H1 (cell line): Measurements from ENCODE around the gene MYH3. TPM values are rescaled to one million over a fixed set of nuclear protein-coding genes. Genes with fewer than 3 reads are reported as not detected.

Source experiments
- CTCF ChIA-PET: fragments of 300-600 bp; sonication (Branson Sonifier 250); formaldehyde crosslinking; loops from one replicate; lab custom pipeline; 2021; ENCODE audit not compliant: partially characterized antibody; lab: Charles Lee
- POLR2A ChIA-PET: fragments of 300-600 bp; sonication (Branson Sonifier 250); formaldehyde crosslinking; loops from one replicate; lab custom pipeline; 2021; ENCODE audit warnings: inconsistent platforms; ENCODE audit not compliant: partially characterized antibody; lab: Charles Lee
- DNase-seq, 2 experiments: peaks; one replicate each; pipeline versions ENCODE4 v3.0.0 to v3.0.0-alpha.2; 2010 to 2022; ENCODE audit warnings: low spot score in 2 of 2, low read depth in 1 of 2, mixed read lengths in 1 of 2
- FAIRE-seq: peaks from 2 replicates; lab custom pipeline; 2011; peaks lifted over from hg19 to GRCh38; lab: Jason Lieb, UNC
- H2AFZ ChIP-seq: 2 replicates; pipeline ENCODE4 v1.8.1; 2012; ENCODE audit warnings: low read length, inconsistent platforms
- H2AK5ac ChIP-seq: 2 replicates; pipeline ENCODE4 v1.6.1; 2013; ENCODE audit warnings: low read depth, low read length
- H2BK120ac ChIP-seq: replicated peaks from 2 replicates; pipeline ENCODE3; 2013; ENCODE audit warnings: low read depth, low read length, inconsistent platforms
- H2BK12ac ChIP-seq: 2 replicates; pipeline ENCODE4 v1.6.1; 2013; ENCODE audit warnings: low read depth, low read length
- H2BK15ac ChIP-seq: 2 replicates; pipeline ENCODE4 v1.6.1; 2013; ENCODE audit warnings: low read length
- H2BK20ac ChIP-seq: 2 replicates; pipeline ENCODE4 v1.6.1; 2013; ENCODE audit warnings: low read length
- H2BK5ac ChIP-seq: 2 replicates; pipeline ENCODE4 v1.6.1; 2013; ENCODE audit warnings: low read depth, low read length
- H3K14ac ChIP-seq: 2 replicates; pipeline ENCODE4 v1.6.1; 2013; ENCODE audit warnings: inconsistent platforms; ENCODE audit not compliant: insufficient read length
- H3K18ac ChIP-seq: 2 replicates; pipeline ENCODE4 v1.6.1; 2013; ENCODE audit warnings: low read length; ENCODE audit errors: extremely low read depth
- H3K23ac ChIP-seq: 2 replicates; pipeline ENCODE4 v1.6.1; 2013; ENCODE audit warnings: inconsistent platforms; ENCODE audit not compliant: insufficient read length
- H3K23me2 ChIP-seq: 2 replicates; pipeline ENCODE4 v1.6.1; 2013; ENCODE audit warnings: low read depth, low read length
- H3K27ac ChIP-seq: 2 replicates; pipeline ENCODE4 v1.6.1; 2011; ENCODE audit warnings: low read depth, low read length, inconsistent platforms
- H3K27me3 ChIP-seq, 4 experiments: replicated peaks in 1 of 4; 1 replicate in 1 of 4; 2 replicates in 3 of 4; pipeline versions ENCODE4 v1.6.1 to v1.8.1; 2011 to 2013; ENCODE audit warnings: low read length in 3 of 4, mild to moderate bottlenecking in 3 of 4, inconsistent platforms in 2 of 4, mixed read lengths in 2 of 4, moderate library complexity in 1 of 4; ENCODE audit not compliant: control insufficient read depth in 3 of 4, insufficient read depth in 3 of 4; ENCODE audit errors: extremely low read depth in 1 of 4
- H3K36me3 ChIP-seq, 4 experiments: 2 replicates each; pipeline versions ENCODE4 v1.6.1 to v1.8.1; 2011 to 2013; ENCODE audit warnings: mild to moderate bottlenecking in 4 of 4, low read length in 3 of 4, moderate library complexity in 2 of 4, control low read depth in 1 of 4, inconsistent platforms in 1 of 4; ENCODE audit not compliant: insufficient read depth in 4 of 4, control insufficient read depth in 2 of 4
- H3K4ac ChIP-seq: replicated peaks from 2 replicates; pipeline ENCODE3; 2013; ENCODE audit warnings: low read length, low read depth, mixed read lengths, inconsistent platforms; ENCODE audit not compliant: insufficient read length
- H3K4me1 ChIP-seq, 4 experiments: replicated peaks in 1 of 4; 1 replicate in 1 of 4; 2 replicates in 3 of 4; pipeline versions ENCODE4 v1.6.1 to v1.8.1; 2011 to 2013; ENCODE audit warnings: low read length in 3 of 4, inconsistent platforms in 2 of 4, mixed read lengths in 1 of 4; ENCODE audit not compliant: insufficient read depth in 4 of 4, control insufficient read depth in 3 of 4
- H3K4me2 ChIP-seq, 2 experiments: 2 replicates each; pipeline versions ENCODE4 v1.6.1 to v1.8.1; 2011 to 2013; ENCODE audit warnings: low read depth in 2 of 2, low read length in 2 of 2, control low read depth in 1 of 2, inconsistent platforms in 1 of 2, mild to moderate bottlenecking in 1 of 2; ENCODE audit not compliant: insufficient read depth in 1 of 2
- H3K4me3 ChIP-seq, 4 experiments: fragments of 200-600, 300-600 bp in 1 of 4; sonication (generic), shearing (Covaris generic), sonication (Bioruptor Twin) in 1 of 4; 2 replicates each; pipeline versions ENCODE4 v1.5.1 to v1.8.1; 2011 to 2016; ENCODE audit warnings: low read length in 4 of 4, low read depth in 3 of 4, control low read depth in 2 of 4, inconsistent platforms in 2 of 4, mild to moderate bottlenecking in 2 of 4, mixed read lengths in 1 of 4, moderate library complexity in 1 of 4; ENCODE audit not compliant: insufficient read depth in 2 of 4; ENCODE audit errors: extremely low read depth in 1 of 4
- H3K56ac ChIP-seq: replicated peaks from 2 replicates; pipeline ENCODE3; 2013; ENCODE audit warnings: low read depth, mild to moderate bottlenecking, mixed read lengths, low read length, inconsistent platforms; ENCODE audit not compliant: insufficient read length
- H3K79me1 ChIP-seq: 2 replicates; pipeline ENCODE4 v1.6.1; 2013; ENCODE audit warnings: low read depth, low read length, control low read depth
- H3K79me2 ChIP-seq, 2 experiments: 2 replicates each; pipeline versions ENCODE4 v1.6.1 to v1.8.1; 2012 to 2013; ENCODE audit warnings: low read length in 2 of 2, mild to moderate bottlenecking in 2 of 2, inconsistent platforms in 1 of 2; ENCODE audit not compliant: insufficient read depth in 2 of 2, control insufficient read depth in 1 of 2
- H3K9ac ChIP-seq, 4 experiments: replicated peaks in 1 of 4; 1 replicate in 1 of 4; 2 replicates in 3 of 4; pipeline versions ENCODE4 v1.6.1 to v1.8.1; 2011 to 2013; ENCODE audit warnings: low read depth in 3 of 4, low read length in 3 of 4, control low read depth in 2 of 4, mild to moderate bottlenecking in 2 of 4, moderate library complexity in 2 of 4, inconsistent platforms in 1 of 4; ENCODE audit errors: extremely low read depth in 1 of 4
- H3K9me3 ChIP-seq, 2 experiments: 2 replicates each; pipeline versions ENCODE4 v1.6.1 to v1.8.1; 2012 to 2013; ENCODE audit warnings: mild to moderate bottlenecking in 2 of 2, moderate library complexity in 2 of 2, control low read depth in 1 of 2, inconsistent platforms in 1 of 2, low read depth in 1 of 2, low read length in 1 of 2, mixed read lengths in 1 of 2; ENCODE audit not compliant: insufficient read depth in 2 of 2
- H4K20me1 ChIP-seq, 2 experiments: replicated peaks in 1 of 2; 2 replicates each; pipeline versions ENCODE3 to v1.8.1; 2011 to 2013; ENCODE audit warnings: inconsistent platforms in 2 of 2, low read length in 2 of 2, mild to moderate bottlenecking in 1 of 2; ENCODE audit not compliant: insufficient read depth in 2 of 2, control insufficient read depth in 1 of 2
- H4K5ac ChIP-seq: 2 replicates; pipeline ENCODE4 v1.6.1; 2013; ENCODE audit warnings: low read length, low read depth, mixed read lengths, inconsistent platforms; ENCODE audit not compliant: insufficient read length
- H4K8ac ChIP-seq: 2 replicates; pipeline ENCODE4 v1.8.0; 2013; ENCODE audit warnings: mild to moderate bottlenecking, moderate library complexity, low read length, inconsistent platforms; ENCODE audit not compliant: insufficient read depth; ENCODE audit errors: extremely low read depth
- H4K91ac ChIP-seq: replicated peaks from 2 replicates; pipeline ENCODE3; 2013; ENCODE audit warnings: low read length, mixed read lengths, inconsistent platforms; ENCODE audit not compliant: insufficient read length
- BRCA1 ChIP-seq: IDR thresholded peaks from 2 replicates; pipeline ENCODE4 v1.6.1; 2012; ENCODE audit warnings: low read depth, low read length, improper control_type of control experiment
- WGBS, 2 experiments: shearing (Covaris generic) in 1 of 2; methylation state at CpG; one replicate each; pipeline versions ENCODE4 v1.1.6 to v1.1.7; 2013 to 2015; ENCODE audit warnings: low lambda C conversion rate in 2 of 2, mixed read lengths in 2 of 2, inconsistent platforms in 1 of 2, low coverage in 1 of 2, missing lambda C conversion rate in 1 of 2; ENCODE audit not compliant: insufficient replicate concordance in 2 of 2, insufficient coverage in 1 of 2, insufficient read length in 1 of 2; ENCODE audit errors: extremely low coverage in 1 of 2, missing lambda C conversion rate in 1 of 2; 5-methylcytosine and 5-hydroxymethylcytosine counted together
- polyA plus RNA-seq, 7 experiments: library from polyadenylated mRNA; depleted of rRNA in 3 of 7; stranded (reverse) in 5 of 7; unstranded in 2 of 7; fragments of >200 nt in 5 of 7; fragments of 200-250 nt in 2 of 7; gene quantifications; 1 replicate in 5 of 7; 2 replicates in 1 of 7; 4 replicates in 1 of 7; pipeline versions ENCODE4 v1.2.1 to v1.2.3, GENCODE V29; 2011 to 2013; ENCODE audit warnings: missing spikeins in 2 of 7, mixed read lengths in 2 of 7
- total RNA-seq: library from RNA; stranded (reverse); fragmentation: NEBNext Ultra II Directional; extraction: Animal tissue kit (Norgen Biotek cat#: 25700); gene quantifications from 2 replicates; pipeline ENCODE4 v1.2.1, GENCODE V29; 2021
- TF ChIP-seq, protein P1 (sequence below): IDR thresholded peaks from 2 replicates; pipeline ENCODE4 v1.6.1; 2012; ENCODE audit warnings: inconsistent platforms

Gene MYH3
- total and polyA plus RNA-seq, 2 of the 8 experiments (the other 6 are each of a cell fraction or from before 2014, with no cell fraction given) = 0.65 to 1.8 TPM

DNA sequence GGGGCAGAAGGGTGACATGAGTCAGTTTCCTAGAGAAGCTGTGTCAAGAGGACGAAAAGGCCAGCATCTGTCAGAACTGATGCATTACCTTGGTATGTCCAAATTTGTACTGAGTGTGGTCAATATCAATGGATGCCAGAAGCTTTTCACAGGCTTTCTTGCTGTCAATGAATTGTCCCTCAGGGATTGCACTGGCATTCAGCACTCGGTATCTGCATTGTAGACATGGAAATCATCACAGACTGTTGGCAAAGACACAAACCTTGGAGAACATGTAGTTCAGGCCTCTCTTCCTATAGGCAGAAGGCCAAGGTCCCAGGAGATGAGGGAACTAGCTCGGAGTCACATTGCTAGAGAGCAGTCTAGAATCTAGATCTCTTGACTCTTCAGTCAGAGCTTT, 16.6 kb downstream of the MYH3 start:
- Histone ChIP-seq H3K4me2 (no peak overlapping the region), H4K8ac (no peak overlapping the region), H3K4me1 (no peaks in the 10 kb centered on the region), H2BK15ac (no peak overlapping the region), H2AFZ (no peak overlapping the region), H4K5ac (no peak overlapping the region), H4K91ac (no peak overlapping the region), H2BK120ac (no peak overlapping the region), H2BK20ac (no peak overlapping the region), H3K9ac (no peak overlapping the region), H3K18ac (no peak overlapping the region), H3K4ac (no peak overlapping the region), H2BK5ac (no peak overlapping the region), H3K23ac (no peak overlapping the region), H3K27me3 (no peaks in the 10 kb centered on the region), H3K14ac (no peak overlapping the region), H4K20me1 (no peaks in the 10 kb centered on the region), H3K79me2 (no peaks in the 10 kb centered on the region), H2BK12ac (no peak overlapping the region), H3K79me1 (no peaks in the 10 kb centered on the region), H3K9me3 (no peaks in the 10 kb centered on the region), H2AK5ac (no peak overlapping the region), H3K56ac (no peak overlapping the region), H3K23me2 (no peaks in the 10 kb centered on the region), H3K4me3 (no peak overlapping the region), H3K27ac (no peak overlapping the region), H3K36me3 (peaks cover 0 to 4% (median 3%) of the 10 kb centered on the region in 4 experiments; a peak in 3 of 8 replicates)
- POLR2A ChIA-PET = no interaction called here
- TF ChIP-seq, protein P1, sequence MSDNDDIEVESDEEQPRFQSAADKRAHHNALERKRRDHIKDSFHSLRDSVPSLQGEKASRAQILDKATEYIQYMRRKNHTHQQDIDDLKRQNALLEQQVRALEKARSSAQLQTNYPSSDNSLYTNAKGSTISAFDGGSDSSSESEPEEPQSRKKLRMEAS = no peak
- no peak for TF ChIP-seq BRCA1
- DNase-seq (no peak), FAIRE-seq (no peak)
- 61% methylated on average over 3 of the region's 3 CpGs; no CpG with 5 or more reads in 1 of the 2 experiments for WGBS, 2 experiments
- CTCF ChIA-PET = interaction anchor here (0.7 to 21.3 kb wide), 5 partner anchors 7 to 1456 kb away, joined by 3 to 323 read pairs (median 5); no protein-coding TSS in a partner anchor
